ENCODE data around the gene KRT72. TPM values are rescaled to one million over a fixed set of nuclear protein-coding genes. Genes with fewer than 3 reads are reported as not detected.

The KRT72 gene
- total and polyA plus RNA-seq, 4 donors, result 1.6 TPM; not detected in 3

DNA sequence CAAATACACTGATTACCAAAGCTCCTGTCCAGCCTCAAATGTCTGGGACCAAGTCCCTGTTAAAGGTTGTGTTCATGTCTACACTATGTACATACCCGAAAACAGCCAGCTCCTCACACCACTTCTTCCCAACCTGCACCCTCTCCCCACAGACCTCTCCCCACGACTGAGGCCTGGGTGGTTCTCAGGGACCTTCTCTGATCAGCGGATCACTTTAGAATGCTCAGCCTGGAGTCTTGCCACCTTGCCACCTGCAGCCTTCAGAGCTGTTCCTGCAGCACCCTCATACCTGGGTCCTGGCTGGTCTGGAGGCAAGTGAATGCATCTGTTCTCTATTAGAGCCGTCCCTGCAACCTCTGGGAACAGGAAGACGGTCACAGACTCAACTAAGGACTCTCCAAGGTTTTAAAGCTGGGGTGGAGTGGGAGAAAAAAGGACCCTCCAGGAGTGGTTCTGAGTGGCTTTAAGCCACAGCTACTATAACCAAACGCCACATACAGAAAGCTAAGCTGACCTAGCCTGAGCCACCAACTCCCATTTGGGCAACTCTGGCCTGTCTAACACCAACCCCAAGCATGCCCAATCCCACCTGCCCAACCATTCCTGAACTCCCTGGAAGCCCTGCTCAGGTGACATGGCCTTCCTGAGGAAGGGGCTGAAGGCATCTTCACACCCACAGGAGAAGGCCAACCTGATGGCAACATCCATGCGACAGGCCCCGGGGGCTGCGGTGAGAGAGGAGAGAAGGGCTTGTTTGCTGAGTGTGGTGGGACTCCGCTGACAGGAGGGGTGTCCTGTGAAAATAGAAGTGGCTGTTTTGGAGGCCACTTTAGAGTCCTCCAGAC, 42.2 kb upstream of the KRT72 start:
- Histone ChIP-seq H3K27me3 (ENCODE audit: control insufficient read depth in 1 of 2, insufficient read depth in 2 of 2, low read length in 1 of 2) (no peaks in the 10 kb centered on the region), H3K4me1 (ENCODE audit: control insufficient read depth in 1 of 2, insufficient read depth in 2 of 2, low read length in 2 of 2) (no peaks in the 10 kb centered on the region), H3K36me3 (ENCODE audit: control insufficient read depth in 1 of 2, insufficient read depth in 2 of 2, low read length in 1 of 2) (no peaks in the 10 kb centered on the region), H3K9me3 (ENCODE audit: control insufficient read depth, low read length) (no peaks in the 10 kb centered on the region), H3K4me3 (ENCODE audit: low read length in 2 of 2) (no peak overlapping the region), H3K27ac (ENCODE audit: low read depth in 1 of 2, low read length in 2 of 2) (no peak overlapping the region)
- 81 to 90% methylated on average over 10 of the region's 10 CpGs for WGBS, 2 donors
- intact Hi-C loops (cut with DNase I), result no loop called here
- no peak for ATAC-seq (ENCODE audit: low FRiP score)
- DNase-seq, result no peak

DNA sequence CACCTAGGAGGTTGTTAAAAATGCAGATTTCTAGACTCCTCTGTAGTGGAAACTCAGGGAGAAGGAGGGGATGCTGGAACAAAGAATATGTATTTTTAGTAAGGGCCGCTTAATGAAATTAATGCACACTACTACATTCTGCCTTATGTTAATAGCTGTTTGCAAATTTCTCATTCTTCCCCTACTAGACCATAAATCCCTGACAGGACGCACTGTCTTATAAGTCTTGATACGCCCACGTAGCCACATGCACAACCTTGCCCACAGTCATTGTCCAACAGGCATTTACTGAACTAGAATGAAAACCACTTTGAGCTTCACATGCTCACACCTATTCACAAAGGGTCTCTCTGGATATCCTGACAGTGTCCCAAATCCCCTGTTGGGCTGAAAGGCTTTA, 40.2 kb upstream of the KRT72 start:
- DNase-seq (no peak), ATAC-seq (ENCODE audit: low FRiP score) (no peak)
- H3K9me3 ChIP-seq (ENCODE audit: control insufficient read depth, low read length), result no peaks in the 10 kb centered on the region
- H3K4me3 ChIP-seq (ENCODE audit: low read length in 2 of 2), result no peak overlapping the region
- H3K27ac ChIP-seq (ENCODE audit: low read depth in 1 of 2, low read length in 2 of 2), result no peak overlapping the region
- no peaks in the 10 kb centered on the region for H3K4me1 ChIP-seq (ENCODE audit: control insufficient read depth in 1 of 2, insufficient read depth in 2 of 2, low read length in 2 of 2)
- no peaks in the 10 kb centered on the region for H3K36me3 ChIP-seq (ENCODE audit: control insufficient read depth in 1 of 2, insufficient read depth in 2 of 2, low read length in 1 of 2)
- no peaks in the 10 kb centered on the region for H3K27me3 ChIP-seq (ENCODE audit: control insufficient read depth in 1 of 2, insufficient read depth in 2 of 2, low read length in 1 of 2)
- WGBS, 2 donors, result 68 to 70% methylated on average over 4 of the region's 4 CpGs
- intact Hi-C loops (cut with DNase I), result no loop called here

DNA sequence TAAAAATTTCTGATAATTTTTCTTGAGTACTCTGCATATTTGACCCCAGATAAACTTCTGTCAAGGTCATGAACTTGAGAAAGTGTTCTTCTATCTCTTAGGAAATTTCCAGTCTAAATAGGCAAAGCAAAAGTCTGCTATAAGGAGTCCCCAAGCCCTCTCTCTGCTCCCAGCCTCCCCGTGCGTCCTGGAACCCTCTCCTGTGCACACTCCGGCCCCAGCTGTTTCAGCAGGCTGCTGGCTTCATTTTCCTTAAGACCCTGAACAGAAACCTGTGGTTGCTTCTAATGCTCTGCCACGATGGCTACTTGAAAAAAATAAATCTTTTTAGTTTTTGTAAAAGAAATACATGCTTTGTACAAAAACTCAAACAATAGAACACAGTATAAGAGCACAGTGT, 36.0 kb upstream of the KRT72 start:
- intact Hi-C loops (cut with DNase I), result no loop called here
- no peak for DNase-seq

DNA sequence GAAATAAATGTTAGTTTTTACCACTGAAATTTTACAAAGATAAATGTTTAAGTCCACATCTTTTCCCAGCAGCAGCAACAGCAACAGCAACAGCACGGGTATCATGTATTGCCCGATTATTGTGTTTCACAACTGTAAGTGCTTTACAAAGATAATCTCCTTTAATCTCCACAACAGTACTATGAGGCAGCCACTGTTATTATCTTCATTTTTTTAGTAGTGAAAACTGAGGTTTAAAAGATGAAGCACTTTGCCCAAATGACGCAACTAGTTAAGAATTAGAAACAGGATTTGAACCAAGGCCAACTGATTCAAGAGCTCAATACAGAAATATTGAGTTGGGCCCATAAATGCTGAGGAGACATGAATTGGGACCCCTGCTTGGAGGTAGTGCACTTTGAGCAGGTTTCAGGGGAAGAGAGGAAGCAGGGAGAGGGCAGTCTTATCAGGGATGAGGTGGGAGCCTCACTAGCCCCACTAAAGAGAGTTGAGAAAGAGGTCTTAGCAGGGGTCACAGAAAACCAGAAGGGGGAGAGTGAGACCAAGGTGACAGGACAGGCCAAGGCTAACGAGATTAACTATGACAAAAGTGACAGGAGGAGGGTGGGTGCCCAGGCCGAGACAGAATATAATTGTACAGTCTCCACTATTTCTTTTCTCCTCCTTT, 35.5 kb upstream of the KRT72 start:
- Histone ChIP-seq H3K27me3 (ENCODE audit: control insufficient read depth in 1 of 2, insufficient read depth in 2 of 2, low read length in 1 of 2) (no peaks in the 10 kb centered on the region), H3K4me1 (ENCODE audit: control insufficient read depth in 1 of 2, insufficient read depth in 2 of 2, low read length in 2 of 2) (no peaks in the 10 kb centered on the region), H3K27ac (ENCODE audit: low read depth in 1 of 2, low read length in 2 of 2) (no peak overlapping the region), H3K36me3 (ENCODE audit: control insufficient read depth in 1 of 2, insufficient read depth in 2 of 2, low read length in 1 of 2) (no peaks in the 10 kb centered on the region), H3K4me3 (ENCODE audit: low read length in 2 of 2) (no peak overlapping the region), H3K9me3 (ENCODE audit: control insufficient read depth, low read length) (no peaks in the 10 kb centered on the region)
- WGBS, 2 donors, result 85 to 86% methylated on average over 5 of the region's 5 CpGs
- intact Hi-C loops (cut with DNase I), result no loop called here
- no peak for DNase-seq
- no peak for ATAC-seq (ENCODE audit: low FRiP score)

More for the DNA sequence above, 36.0 kb upstream of the KRT72 start:
- Histone ChIP-seq H3K4me1 (ENCODE audit: control insufficient read depth in 1 of 2, insufficient read depth in 2 of 2, low read length in 2 of 2) (no peaks in the 10 kb centered on the region), H3K9me3 (ENCODE audit: control insufficient read depth, low read length) (no peaks in the 10 kb centered on the region), H3K27ac (ENCODE audit: low read depth in 1 of 2, low read length in 2 of 2) (no peak overlapping the region), H3K36me3 (ENCODE audit: control insufficient read depth in 1 of 2, insufficient read depth in 2 of 2, low read length in 1 of 2) (no peaks in the 10 kb centered on the region), H3K27me3 (ENCODE audit: control insufficient read depth in 1 of 2, insufficient read depth in 2 of 2, low read length in 1 of 2) (no peaks in the 10 kb centered on the region), H3K4me3 (ENCODE audit: low read length in 2 of 2) (no peak overlapping the region)
- ATAC-seq (ENCODE audit: low FRiP score), result no peak
- WGBS, 2 donors, result 64 to 73% methylated on average over 4 of the region's 4 CpGs

DNA sequence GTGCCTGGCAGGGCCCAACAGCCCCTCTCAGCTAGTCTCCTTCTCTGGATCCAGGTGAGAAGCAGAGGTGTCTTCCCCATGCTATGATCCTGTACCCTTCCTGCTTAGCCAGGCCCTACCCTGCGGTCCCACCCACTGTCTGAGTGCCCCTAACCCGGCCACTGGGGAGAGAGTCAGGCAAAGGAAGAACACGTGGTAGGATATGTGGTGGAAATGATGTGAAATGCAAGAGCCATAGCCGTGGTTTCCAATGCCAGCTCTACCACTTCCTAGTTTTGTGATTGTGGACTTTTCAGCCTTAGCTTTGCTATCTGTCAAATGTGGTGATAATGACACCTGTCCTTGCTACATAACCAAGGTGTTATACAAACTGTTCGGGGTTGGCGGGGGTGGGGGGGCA, 34.9 kb upstream of the KRT72 start:
- intact Hi-C loops (cut with DNase I), result no loop called here
- DNase-seq, result no peak

DNA sequence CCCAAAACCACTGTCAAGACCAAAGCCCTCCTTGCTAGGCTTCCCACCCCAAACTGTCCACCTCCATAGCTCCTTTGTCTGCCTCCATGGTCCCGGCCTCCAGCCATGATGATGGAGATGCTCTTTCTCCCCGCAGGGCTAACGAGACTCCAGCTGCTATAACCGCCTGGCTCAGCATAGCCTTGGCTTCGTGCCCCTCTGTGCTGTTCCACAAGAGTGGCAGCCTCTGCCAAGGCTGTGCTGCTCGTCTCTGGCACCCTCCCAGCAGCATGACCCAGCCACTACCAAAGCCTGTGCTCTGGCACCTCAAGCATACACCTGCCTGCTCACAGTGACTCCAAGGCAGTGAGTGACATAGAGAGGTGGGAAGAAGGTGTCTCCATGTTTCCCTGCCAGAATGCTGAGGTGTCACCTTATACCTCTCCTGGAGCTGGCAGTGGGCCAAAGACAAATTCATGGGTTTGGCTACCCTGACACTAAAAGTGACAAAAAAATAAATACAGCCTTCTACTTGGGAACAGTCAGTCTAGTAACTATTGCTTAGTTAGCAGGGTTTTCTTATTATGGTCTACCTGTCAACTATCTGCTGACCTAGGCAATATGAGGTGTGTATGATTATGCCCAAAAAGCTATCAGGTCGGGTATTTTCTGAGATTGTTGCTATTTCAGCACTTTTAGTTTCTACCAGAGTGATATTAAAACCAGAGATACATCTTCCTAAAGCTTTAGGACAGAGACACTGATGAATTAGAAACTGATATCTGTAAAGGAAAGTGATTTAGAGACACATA, 33.2 kb upstream of the KRT72 start:
- DNase-seq, result no peak
- Histone ChIP-seq H3K27me3 (ENCODE audit: control insufficient read depth in 1 of 2, insufficient read depth in 2 of 2, low read length in 1 of 2) (no peaks in the 10 kb centered on the region), H3K9me3 (ENCODE audit: control insufficient read depth, low read length) (no peaks in the 10 kb centered on the region), H3K36me3 (ENCODE audit: control insufficient read depth in 1 of 2, insufficient read depth in 2 of 2, low read length in 1 of 2) (no peaks in the 10 kb centered on the region), H3K27ac (ENCODE audit: low read depth in 1 of 2, low read length in 2 of 2) (no peak overlapping the region), H3K4me1 (ENCODE audit: control insufficient read depth in 1 of 2, insufficient read depth in 2 of 2, low read length in 2 of 2) (no peaks in the 10 kb centered on the region), H3K4me3 (ENCODE audit: low read length in 2 of 2) (no peak overlapping the region)
- no peak for ATAC-seq (ENCODE audit: low FRiP score)
- intact Hi-C loops (cut with DNase I), result no loop called here
- WGBS, 2 donors, result 19 to 24% methylated on average over 6 to 7 of the region's 7 CpGs

More for the DNA sequence above, 34.9 kb upstream of the KRT72 start:
- no peak overlapping the region for H3K4me3 ChIP-seq (ENCODE audit: low read length in 2 of 2)
- H3K9me3 ChIP-seq (ENCODE audit: control insufficient read depth, low read length), result no peaks in the 10 kb centered on the region
- no peak for ATAC-seq (ENCODE audit: low FRiP score)
- 82% methylated on average over 6 of the region's 6 CpGs for WGBS, 2 donors
- H3K27ac ChIP-seq (ENCODE audit: low read depth in 1 of 2, low read length in 2 of 2), result no peak overlapping the region
- no peaks in the 10 kb centered on the region for H3K27me3 ChIP-seq (ENCODE audit: control insufficient read depth in 1 of 2, insufficient read depth in 2 of 2, low read length in 1 of 2)
- no peaks in the 10 kb centered on the region for H3K4me1 ChIP-seq (ENCODE audit: control insufficient read depth in 1 of 2, insufficient read depth in 2 of 2, low read length in 2 of 2)
- H3K36me3 ChIP-seq (ENCODE audit: control insufficient read depth in 1 of 2, insufficient read depth in 2 of 2, low read length in 1 of 2), result no peaks in the 10 kb centered on the region

DNA sequence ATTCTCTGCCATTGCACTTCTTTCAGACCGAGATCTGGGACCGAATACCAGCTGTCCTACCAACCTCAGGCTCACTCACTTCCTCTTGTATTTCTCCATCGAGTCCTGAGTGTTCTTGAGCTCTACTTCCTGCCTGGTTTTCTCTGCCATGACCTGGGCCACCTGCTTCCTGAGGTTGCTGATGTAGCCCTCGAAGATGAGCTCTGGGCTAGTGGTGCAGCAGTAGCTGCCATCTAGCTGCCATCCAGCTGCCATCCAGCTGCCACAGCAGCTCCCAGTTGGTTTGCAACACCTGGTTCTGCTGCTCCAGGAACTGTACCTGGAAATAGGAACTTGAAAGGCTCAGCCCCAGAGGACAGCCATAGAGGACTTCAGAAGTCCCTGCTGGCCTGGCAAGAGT, 32.1 kb upstream of the KRT72 start:
- Histone ChIP-seq H3K4me3 (ENCODE audit: low read length in 2 of 2) (no peak overlapping the region), H3K36me3 (ENCODE audit: control insufficient read depth in 1 of 2, insufficient read depth in 2 of 2, low read length in 1 of 2) (no peaks in the 10 kb centered on the region), H3K27ac (ENCODE audit: low read depth in 1 of 2, low read length in 2 of 2) (no peak overlapping the region), H3K4me1 (ENCODE audit: control insufficient read depth in 1 of 2, insufficient read depth in 2 of 2, low read length in 2 of 2) (no peaks in the 10 kb centered on the region), H3K9me3 (ENCODE audit: control insufficient read depth, low read length) (no peaks in the 10 kb centered on the region), H3K27me3 (ENCODE audit: control insufficient read depth in 1 of 2, insufficient read depth in 2 of 2, low read length in 1 of 2) (no peaks in the 10 kb centered on the region)
- 70 to 76% methylated on average over 4 of the region's 4 CpGs for WGBS, 2 donors
- intact Hi-C loops (cut with DNase I), result no loop called here
- no peak for DNase-seq
- no peak for ATAC-seq (ENCODE audit: low FRiP score)

DNA sequence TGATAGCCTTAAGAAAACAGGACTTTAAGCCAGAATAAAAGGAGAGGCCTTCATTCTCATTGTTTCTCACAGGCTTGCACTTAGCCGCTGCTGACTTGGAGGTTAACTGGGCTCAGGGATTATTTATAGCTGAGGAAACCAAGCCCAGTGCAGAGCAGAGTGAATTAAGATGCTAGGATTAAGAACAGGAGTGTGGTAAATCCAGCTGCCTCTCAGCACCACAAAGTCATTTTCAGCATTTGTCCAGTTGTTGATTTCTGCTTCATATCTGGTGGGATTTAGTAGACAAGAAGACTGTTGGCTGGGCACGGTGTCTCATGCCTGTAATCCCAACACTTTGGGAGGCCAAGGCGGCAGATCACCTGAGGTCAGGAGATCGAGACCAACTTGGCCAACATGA, 31.4 kb upstream of the KRT72 start:
- Histone ChIP-seq H3K4me3 (ENCODE audit: low read length in 2 of 2) (no peak overlapping the region), H3K4me1 (ENCODE audit: control insufficient read depth in 1 of 2, insufficient read depth in 2 of 2, low read length in 2 of 2) (no peaks in the 10 kb centered on the region), H3K9me3 (ENCODE audit: control insufficient read depth, low read length) (no peaks in the 10 kb centered on the region), H3K36me3 (ENCODE audit: control insufficient read depth in 1 of 2, insufficient read depth in 2 of 2, low read length in 1 of 2) (no peaks in the 10 kb centered on the region), H3K27me3 (ENCODE audit: control insufficient read depth in 1 of 2, insufficient read depth in 2 of 2, low read length in 1 of 2) (no peaks in the 10 kb centered on the region), H3K27ac (ENCODE audit: low read depth in 1 of 2, low read length in 2 of 2) (no peak overlapping the region)
- intact Hi-C loops (cut with DNase I), result no loop called here
- no peak for DNase-seq
- no peak for ATAC-seq (ENCODE audit: low FRiP score)
- WGBS, 2 donors, result 79 to 82% methylated on average over 4 of the region's 4 CpGs
